ENCODE data around the gene VGLL4.

Gene VGLL4

DNA sequence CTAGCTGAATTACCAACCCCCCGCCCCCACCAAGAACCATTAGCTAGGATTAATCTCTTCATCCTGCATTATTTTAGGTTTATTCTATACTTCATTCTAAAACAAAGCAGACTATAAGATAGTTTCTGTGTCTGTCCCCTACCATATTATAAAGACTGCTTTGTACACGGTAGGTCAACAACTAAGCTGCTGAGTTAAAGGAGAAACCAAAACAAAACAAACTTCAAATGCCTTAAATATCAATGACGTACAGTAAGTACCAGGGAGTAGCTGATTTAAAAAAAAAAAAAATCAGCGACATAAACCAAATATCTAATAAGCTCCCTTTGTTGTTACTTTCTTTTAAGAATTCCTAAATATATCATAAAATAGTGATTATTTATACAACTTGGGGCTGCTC is 7.8 kb upstream of the VGLL4 start:
- no peaks in the 10 kb centered on the region for H3K4me1 ChIP-seq (ENCODE audit: insufficient read depth, insufficient read length)
- H3K36me3 ChIP-seq (ENCODE audit: insufficient read depth, insufficient read length, low read length), result no peaks in the 10 kb centered on the region

DNA sequence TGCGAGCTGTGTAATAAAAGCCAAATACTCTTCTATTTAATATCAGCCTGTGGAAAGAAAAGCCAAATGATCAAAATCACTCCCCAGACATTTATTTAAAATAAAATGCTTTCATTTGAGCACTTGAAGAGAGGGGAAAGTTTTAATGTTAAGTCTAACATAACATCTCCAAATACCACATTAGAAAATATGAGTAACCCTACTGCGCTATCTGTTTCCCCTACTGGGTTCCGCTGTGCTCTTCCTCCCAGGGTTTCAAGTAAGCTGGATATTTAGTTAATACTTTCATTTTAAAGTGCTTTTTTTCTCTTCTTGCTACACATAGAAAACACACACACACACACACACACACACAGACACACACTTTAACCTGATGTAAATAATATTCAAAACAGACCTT is 6.7 kb upstream of the VGLL4 start:
- H3K4me1 ChIP-seq (ENCODE audit: insufficient read depth, insufficient read length), result no peaks in the 10 kb centered on the region
- no peaks in the 10 kb centered on the region for H3K27me3 ChIP-seq (ENCODE audit: insufficient read depth, insufficient read length)
- DNase-seq (ENCODE audit: low read depth, low spot score), result no peak
- no peak for TF ChIP-seq SUZ12 (IDR thresholded peaks at IDR 0.05; ENCODE audit: extremely low read depth, insufficient read depth, insufficient read length)
- no peak for TF ChIP-seq YY1 (IDR thresholded peaks at IDR 0.05; ENCODE audit: insufficient read depth, insufficient read length)
- TF ChIP-seq ZNF274 (IDR thresholded peaks at IDR 0.05; ENCODE audit: low read depth, low read length), result no peak
- H3K9me3 ChIP-seq (ENCODE audit: insufficient read depth, low read length), result no peaks in the 10 kb centered on the region
- H3K36me3 ChIP-seq (ENCODE audit: insufficient read depth, insufficient read length, low read length), result no peaks in the 10 kb centered on the region
- H3K9ac ChIP-seq (ENCODE audit: insufficient read length, low read depth), result no peak overlapping the region
- H3K4me3 ChIP-seq (ENCODE audit: insufficient read length, low read depth), result no peak overlapping the region

More for the DNA sequence above, 7.8 kb upstream of the VGLL4 start:
- Histone ChIP-seq H3K4me3 (ENCODE audit: insufficient read length, low read depth) (no peak overlapping the region), H3K9me3 (ENCODE audit: insufficient read depth, low read length) (no peaks in the 10 kb centered on the region), H3K27me3 (ENCODE audit: insufficient read depth, insufficient read length) (no peaks in the 10 kb centered on the region), H3K9ac (ENCODE audit: insufficient read length, low read depth) (no peak overlapping the region)
- DNase-seq (ENCODE audit: low read depth, low spot score), result no peak
- TF ChIP-seq ZNF274 (IDR thresholded peaks at IDR 0.05; ENCODE audit: low read depth, low read length) (no peak), SUZ12 (IDR thresholded peaks at IDR 0.05; ENCODE audit: extremely low read depth, insufficient read depth, insufficient read length) (no peak), YY1 (IDR thresholded peaks at IDR 0.05; ENCODE audit: insufficient read depth, insufficient read length) (no peak)

DNA sequence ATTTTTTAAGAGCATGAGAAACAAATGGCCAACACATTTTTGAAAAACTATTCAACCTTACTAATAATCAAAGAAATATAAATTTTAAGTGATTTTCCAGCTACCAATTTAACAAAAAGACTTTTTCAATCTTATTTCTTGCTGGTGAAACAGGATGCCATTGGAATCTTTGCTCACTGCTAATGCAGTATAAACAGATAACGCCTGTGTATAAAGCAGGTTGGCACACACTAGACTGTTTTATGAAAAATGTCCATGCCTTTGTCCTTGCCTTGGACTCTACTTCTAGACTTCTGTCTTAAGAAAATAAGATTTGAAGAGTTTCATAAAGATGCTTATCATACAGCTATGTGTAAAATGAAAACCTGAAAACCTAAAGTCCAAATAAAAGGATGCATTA is 5.0 kb upstream of the VGLL4 start:
- no peak for TF ChIP-seq YY1 (IDR thresholded peaks at IDR 0.05; ENCODE audit: insufficient read depth, insufficient read length)
- TF ChIP-seq SUZ12 (IDR thresholded peaks at IDR 0.05; ENCODE audit: extremely low read depth, insufficient read depth, insufficient read length), result no peak
- TF ChIP-seq ZNF274 (IDR thresholded peaks at IDR 0.05; ENCODE audit: low read depth, low read length), result no peak
- Histone ChIP-seq H3K4me3 (ENCODE audit: insufficient read length, low read depth) (no peak overlapping the region), H3K27me3 (ENCODE audit: insufficient read depth, insufficient read length) (no peaks in the 10 kb centered on the region), H3K4me1 (ENCODE audit: insufficient read depth, insufficient read length) (no peaks in the 10 kb centered on the region), H3K9ac (ENCODE audit: insufficient read length, low read depth) (no peak overlapping the region), H3K9me3 (ENCODE audit: insufficient read depth, low read length) (no peaks in the 10 kb centered on the region), H3K36me3 (ENCODE audit: insufficient read depth, insufficient read length, low read length) (no peaks in the 10 kb centered on the region)
- DNase-seq (ENCODE audit: low read depth, low spot score), result no peak

DNA sequence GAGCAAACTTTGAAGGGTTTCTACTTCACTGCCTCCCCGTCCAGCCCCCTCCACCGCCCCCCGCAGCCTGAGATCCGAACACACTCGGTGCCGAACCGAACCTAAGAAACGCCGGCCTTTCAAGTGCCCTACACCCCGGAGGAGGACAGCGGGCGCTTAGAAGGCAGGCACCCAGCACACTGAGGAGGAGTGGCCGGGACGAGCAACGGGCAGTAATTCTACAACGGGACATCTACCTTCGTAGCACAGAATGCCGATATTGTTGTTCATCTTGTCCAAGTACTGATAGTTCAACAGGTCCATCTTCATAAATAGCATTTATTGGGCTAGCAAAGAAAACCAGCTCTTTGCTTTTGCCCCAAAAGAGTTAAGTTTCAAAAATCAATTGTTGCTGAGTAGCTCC is 513 bp downstream of the VGLL4 start:
- TF ChIP-seq SUZ12 (IDR thresholded peaks at IDR 0.05; ENCODE audit: extremely low read depth, insufficient read depth, insufficient read length) (no peak), ZNF274 (IDR thresholded peaks at IDR 0.05; ENCODE audit: low read depth, low read length) (no peak), YY1 (IDR thresholded peaks at IDR 0.05; ENCODE audit: insufficient read depth, insufficient read length) (no peak)
- no peak for DNase-seq (ENCODE audit: low read depth, low spot score)
- peaks cover 9% of the 10 kb centered on the region for H3K36me3 ChIP-seq (ENCODE audit: insufficient read depth, insufficient read length, low read length)
- peaks cover 4% of the 10 kb centered on the region for H3K4me1 ChIP-seq (ENCODE audit: insufficient read depth, insufficient read length)
- H3K9me3 ChIP-seq (ENCODE audit: insufficient read depth, low read length), result no peaks in the 10 kb centered on the region
- peak overlapping the region; percentile 68 for H3K4me3 ChIP-seq (ENCODE audit: insufficient read length, low read depth)
- H3K27me3 ChIP-seq (ENCODE audit: insufficient read depth, insufficient read length), result no peaks in the 10 kb centered on the region
- H3K9ac ChIP-seq (ENCODE audit: insufficient read length, low read depth), result peak overlapping the region; percentile 83

DNA sequence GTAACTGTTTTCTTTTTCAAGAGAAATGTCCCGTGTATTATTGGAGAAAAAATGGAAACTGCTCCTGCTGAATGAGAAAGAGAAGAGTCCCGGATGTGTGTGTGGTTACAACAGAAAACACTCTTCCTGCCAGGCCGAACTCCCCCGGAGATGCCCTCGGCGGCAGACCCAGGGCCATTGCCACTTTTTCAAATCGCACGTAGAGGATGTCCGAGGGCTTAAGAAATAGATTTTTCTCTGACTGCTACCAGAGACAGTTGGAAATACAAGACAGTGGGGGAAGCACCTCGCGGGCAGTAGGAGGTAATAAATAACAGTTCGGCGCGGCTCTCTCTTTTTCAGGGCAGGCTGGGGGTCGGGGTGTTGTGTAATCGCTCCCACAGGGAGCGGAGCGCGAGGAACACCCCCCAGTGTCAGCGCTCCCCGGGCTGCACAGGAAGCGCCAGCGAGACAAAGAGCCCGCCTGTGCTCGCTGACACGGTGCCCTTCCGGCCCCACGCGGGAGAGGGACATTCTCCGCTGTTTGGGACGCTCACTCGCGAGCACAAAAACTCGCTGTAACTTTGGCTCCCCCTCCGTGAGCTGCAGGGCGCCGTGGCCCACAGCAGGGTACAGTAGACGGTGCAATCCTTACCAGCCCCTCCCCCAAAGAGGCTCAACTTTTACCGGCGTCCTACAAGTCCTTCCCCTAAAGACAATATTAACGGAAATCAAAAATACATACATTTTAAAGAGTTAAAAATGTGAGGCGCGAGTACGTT is 1.1 kb downstream of the VGLL4 start:
- peak overlapping the region; percentile 83 for H3K9ac ChIP-seq (ENCODE audit: insufficient read length, low read depth)
- no peaks in the 10 kb centered on the region for H3K9me3 ChIP-seq (ENCODE audit: insufficient read depth, low read length)
- TF ChIP-seq SUZ12 (IDR thresholded peaks at IDR 0.05; ENCODE audit: extremely low read depth, insufficient read depth, insufficient read length) (no peak), YY1 (IDR thresholded peaks at IDR 0.05; ENCODE audit: insufficient read depth, insufficient read length) (peak; percentile 19), ZNF274 (IDR thresholded peaks at IDR 0.05; ENCODE audit: low read depth, low read length) (no peak)
- no peak for DNase-seq (ENCODE audit: low read depth, low spot score)
- H3K4me3 ChIP-seq (ENCODE audit: insufficient read length, low read depth), result peak overlapping the region; percentile 68
- H3K4me1 ChIP-seq (ENCODE audit: insufficient read depth, insufficient read length), result peaks cover 4% of the 10 kb centered on the region
- no peaks in the 10 kb centered on the region for H3K27me3 ChIP-seq (ENCODE audit: insufficient read depth, insufficient read length)
- H3K36me3 ChIP-seq (ENCODE audit: insufficient read depth, insufficient read length, low read length), result peaks cover 9% of the 10 kb centered on the region

DNA sequence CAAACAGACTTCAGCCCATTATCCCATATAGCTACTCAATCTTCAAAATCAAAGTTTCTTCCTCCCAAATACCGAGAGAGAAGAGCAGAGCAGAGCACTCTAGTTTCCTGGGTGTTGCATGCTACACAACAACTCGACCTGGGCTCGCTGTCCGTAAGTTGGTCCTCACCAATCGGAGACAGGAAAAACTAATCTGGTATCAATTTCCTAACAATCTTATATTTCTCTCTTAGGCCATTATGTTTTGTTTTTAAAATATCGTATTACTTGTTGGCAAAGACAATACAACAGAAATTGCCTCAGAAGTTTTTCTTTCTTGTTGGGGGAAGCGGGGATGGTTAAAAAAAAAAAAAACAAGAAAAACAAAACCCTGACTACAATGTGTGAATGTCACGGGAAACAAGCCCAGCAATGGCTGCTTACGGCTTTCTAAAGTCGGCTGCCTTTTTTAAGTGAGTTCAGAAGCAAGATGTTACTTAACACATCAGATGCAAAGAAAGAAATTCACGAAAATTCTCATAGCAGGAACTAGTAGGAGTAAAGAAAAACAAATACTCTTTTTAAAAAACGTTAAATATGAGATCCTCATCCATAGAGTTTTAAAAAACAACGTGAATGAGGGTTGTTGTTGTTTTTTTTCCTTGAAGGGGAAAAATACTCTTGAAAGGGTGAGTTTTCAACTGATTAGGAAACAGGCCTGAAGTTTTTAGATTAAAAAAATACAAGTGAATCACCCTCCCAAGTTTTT is 1.9 kb downstream of the VGLL4 start:
- peaks cover 4% of the 10 kb centered on the region for H3K4me1 ChIP-seq (ENCODE audit: insufficient read depth, insufficient read length)
- peak overlapping the region; percentile 83 for H3K9ac ChIP-seq (ENCODE audit: insufficient read length, low read depth)
- no peak for DNase-seq (ENCODE audit: low read depth, low spot score)
- TF ChIP-seq ZNF274 (IDR thresholded peaks at IDR 0.05; ENCODE audit: low read depth, low read length) (no peak), YY1 (IDR thresholded peaks at IDR 0.05; ENCODE audit: insufficient read depth, insufficient read length) (no peak), SUZ12 (IDR thresholded peaks at IDR 0.05; ENCODE audit: extremely low read depth, insufficient read depth, insufficient read length) (no peak)
- H3K27me3 ChIP-seq (ENCODE audit: insufficient read depth, insufficient read length), result no peaks in the 10 kb centered on the region
- peak overlapping the region; percentile 68 for H3K4me3 ChIP-seq (ENCODE audit: insufficient read length, low read depth)
- H3K36me3 ChIP-seq (ENCODE audit: insufficient read depth, insufficient read length, low read length), result peaks cover 9% of the 10 kb centered on the region
- no peaks in the 10 kb centered on the region for H3K9me3 ChIP-seq (ENCODE audit: insufficient read depth, low read length)

DNA sequence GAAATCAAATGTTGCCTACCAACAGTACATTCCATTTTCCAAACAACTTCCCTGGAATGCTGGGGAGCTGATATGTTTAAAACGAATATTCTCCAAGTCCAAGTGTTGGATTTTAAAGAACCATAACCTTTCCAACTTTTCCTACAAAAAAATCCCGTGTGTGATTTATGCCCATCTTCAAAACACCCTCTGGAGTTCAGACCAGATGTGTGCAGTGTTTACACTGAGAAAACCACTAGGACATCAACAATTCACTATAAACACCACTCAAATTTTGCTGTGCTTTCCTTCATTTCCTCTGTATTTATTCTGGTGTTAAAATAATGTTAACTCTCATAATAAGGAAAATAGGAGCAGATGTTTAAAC is 2.4 kb downstream of the VGLL4 start:
- Histone ChIP-seq H3K4me3 (ENCODE audit: insufficient read length, low read depth) (peak overlapping the region; percentile 68), H3K4me1 (ENCODE audit: insufficient read depth, insufficient read length) (peaks cover 4% of the 10 kb centered on the region), H3K9ac (ENCODE audit: insufficient read length, low read depth) (peak overlapping the region; percentile 83), H3K27me3 (ENCODE audit: insufficient read depth, insufficient read length) (no peaks in the 10 kb centered on the region), H3K9me3 (ENCODE audit: insufficient read depth, low read length) (no peaks in the 10 kb centered on the region), H3K36me3 (ENCODE audit: insufficient read depth, insufficient read length, low read length) (peaks cover 9% of the 10 kb centered on the region)
- no peak for TF ChIP-seq YY1 (IDR thresholded peaks at IDR 0.05; ENCODE audit: insufficient read depth, insufficient read length)
- no peak for TF ChIP-seq ZNF274 (IDR thresholded peaks at IDR 0.05; ENCODE audit: low read depth, low read length)
- TF ChIP-seq SUZ12 (IDR thresholded peaks at IDR 0.05; ENCODE audit: extremely low read depth, insufficient read depth, insufficient read length), result no peak
- DNase-seq (ENCODE audit: low read depth, low spot score), result no peak
